NCI-H748 (cell line): Measurements from ENCODE around the gene RXRB.
A peak's percentile ranks its signal among the peaks of the same experiment; 100 is the strongest.

Experiments
- DNase-seq: peaks from one replicate; lab custom pipeline; 2025; ENCODE audit not compliant: unreplicated experiment; lab: John Stamatoyannopoulos, UW

Gene RXRB

DNA sequence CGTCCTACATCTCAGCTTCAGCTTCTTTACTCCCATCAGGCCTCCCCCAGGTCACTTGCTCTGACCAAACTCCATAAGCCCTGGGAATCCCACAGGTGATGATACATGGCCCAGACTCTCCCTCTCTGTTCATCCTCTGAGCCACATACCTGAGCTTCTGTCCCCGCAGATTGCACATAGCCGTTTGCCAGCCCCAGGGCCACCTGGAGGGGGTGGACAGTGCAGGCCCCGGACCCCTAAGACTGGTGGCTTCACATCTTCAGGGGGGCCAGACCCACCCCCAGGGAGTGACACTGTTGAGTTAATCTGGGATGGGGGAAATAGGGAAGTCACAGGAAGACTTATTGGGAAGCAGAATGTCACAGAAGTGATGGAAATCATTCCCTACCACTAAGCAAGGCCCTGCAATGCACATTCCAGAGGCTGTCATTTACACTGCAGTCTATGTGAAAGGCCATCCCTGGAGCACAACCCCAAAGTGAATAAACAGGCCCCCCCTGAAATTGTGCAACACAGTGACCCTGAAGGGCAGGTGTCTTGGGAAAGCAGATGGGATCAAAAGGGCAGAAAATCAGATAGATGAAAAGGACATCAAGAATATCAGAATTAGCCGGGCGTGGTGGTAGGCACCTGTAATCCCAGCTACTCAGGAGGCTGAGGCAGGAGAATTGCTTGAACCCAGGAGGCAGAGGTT is 2.2 kb downstream of the RXRB start:
- DNase-seq, result no peak

DNA sequence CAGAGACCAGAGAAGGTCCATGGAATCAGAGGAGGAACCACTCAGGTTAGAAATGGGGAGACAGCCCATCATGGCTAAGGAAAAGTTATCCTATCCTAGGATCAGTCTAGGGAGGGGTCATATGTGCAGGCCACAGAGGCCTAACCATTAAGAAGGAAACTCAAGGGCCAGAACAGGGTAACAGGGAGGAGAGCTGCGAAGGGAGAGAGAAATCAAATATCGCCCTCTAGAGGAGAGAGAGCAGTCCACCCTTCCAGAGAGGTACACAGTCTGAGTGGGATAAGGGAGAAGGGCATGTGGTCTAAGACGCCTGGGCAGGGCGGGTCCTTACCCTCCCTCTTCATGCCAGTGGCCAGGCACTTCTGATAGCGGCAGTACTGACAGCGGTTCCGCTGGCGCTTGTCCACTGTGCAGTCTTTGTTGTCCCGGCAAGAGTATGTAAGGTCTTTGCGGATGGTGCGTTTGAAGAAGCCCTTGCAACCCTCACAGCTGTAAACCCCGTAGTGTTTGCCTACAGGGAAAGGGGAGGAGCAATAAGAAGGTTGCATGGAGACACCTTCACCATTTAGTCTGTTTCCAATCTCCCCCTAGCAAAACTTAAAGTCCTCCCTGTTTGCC is 2.9 kb downstream of the RXRB start:
- peak; percentile 80 for DNase-seq

DNA sequence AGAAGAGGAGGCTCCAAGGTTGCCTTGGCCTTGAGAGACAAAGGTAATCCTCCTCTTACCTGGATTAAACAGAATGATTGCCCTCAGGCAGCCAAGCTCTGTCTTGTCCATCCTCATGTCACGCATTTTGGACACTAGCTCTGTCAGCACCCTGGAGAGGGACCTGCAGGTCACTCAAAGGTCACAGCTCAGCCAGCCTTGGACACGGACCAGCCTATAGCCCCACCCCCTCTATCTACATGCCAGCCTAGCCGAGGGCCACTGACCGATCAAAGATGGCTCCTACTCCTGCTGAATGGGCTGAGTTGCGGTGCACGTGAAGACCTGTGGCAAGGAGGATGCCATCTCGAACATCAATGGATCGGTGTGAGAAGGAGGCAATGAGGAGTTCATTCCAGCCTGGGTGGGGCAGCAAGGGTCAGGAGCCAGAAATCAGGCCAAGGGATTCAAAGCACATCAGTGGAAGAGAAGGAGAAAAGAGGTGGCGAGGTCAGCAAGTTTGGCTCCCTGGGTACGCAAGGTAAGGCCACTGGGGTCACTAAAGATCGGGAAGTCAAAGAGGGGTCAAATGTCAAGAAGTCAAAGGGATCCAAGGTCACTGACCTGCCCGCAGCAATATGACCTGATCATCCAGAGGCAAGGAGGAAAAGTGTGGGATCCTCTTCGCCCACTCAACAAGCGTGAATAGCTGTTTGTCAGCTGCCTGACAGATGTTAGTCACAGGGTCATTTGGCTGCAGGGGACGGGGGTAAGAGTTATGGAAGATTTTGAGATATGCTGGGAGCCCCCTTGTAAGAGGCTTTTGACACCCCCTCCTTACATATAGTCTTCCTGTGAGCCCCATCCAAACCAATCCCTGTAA is 4.9 kb downstream of the RXRB start:
- no peak for DNase-seq

DNA sequence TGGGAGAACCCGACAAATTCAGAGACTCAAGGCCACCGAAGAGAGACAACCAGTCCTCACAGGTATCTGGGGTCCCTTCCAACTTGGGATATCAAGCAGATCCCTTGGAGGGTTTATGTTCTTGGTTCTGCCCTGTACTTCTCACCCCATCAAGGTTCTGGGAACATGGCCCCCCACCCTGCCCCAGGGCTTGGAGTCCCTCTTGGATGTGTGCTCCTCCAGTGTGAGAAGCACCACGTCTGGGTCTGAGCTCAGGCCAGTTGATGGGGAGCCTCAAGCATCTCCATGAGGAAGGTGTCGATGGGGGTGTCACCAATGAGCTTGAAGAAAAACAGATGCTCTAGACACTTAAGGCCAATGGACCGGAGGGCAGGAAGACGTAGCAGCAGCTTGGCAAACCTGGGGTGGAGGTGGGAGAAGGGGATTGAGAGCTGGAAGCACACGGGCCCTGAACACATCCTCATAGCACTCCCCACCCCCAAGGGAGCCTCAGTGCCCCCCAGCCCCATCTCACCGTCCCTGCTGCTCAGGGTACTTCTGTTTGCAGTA is 6.0 kb downstream of the RXRB start:
- DNase-seq, result no peak

DNA sequence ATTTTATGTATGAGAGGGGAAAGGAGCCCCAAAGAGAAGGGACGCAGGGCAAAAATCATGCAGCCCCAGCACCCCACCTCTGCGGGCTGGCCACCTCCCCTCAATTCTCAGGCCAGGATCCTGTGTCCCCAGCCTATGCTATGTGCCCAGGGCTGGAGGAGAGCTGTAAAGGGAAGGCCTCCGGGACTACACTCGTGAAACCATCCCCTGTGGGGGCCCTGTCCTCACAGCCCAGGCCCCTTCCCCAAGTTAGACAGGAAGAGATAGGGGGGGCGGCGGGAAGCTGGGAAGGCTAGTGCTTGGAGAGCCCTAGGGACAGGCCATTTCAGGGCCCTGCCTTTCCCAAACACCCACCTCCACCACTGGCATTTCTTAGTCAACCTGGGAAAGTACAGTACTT is 6.8 kb downstream of the RXRB start:
- DNase-seq, result no peak

DNA sequence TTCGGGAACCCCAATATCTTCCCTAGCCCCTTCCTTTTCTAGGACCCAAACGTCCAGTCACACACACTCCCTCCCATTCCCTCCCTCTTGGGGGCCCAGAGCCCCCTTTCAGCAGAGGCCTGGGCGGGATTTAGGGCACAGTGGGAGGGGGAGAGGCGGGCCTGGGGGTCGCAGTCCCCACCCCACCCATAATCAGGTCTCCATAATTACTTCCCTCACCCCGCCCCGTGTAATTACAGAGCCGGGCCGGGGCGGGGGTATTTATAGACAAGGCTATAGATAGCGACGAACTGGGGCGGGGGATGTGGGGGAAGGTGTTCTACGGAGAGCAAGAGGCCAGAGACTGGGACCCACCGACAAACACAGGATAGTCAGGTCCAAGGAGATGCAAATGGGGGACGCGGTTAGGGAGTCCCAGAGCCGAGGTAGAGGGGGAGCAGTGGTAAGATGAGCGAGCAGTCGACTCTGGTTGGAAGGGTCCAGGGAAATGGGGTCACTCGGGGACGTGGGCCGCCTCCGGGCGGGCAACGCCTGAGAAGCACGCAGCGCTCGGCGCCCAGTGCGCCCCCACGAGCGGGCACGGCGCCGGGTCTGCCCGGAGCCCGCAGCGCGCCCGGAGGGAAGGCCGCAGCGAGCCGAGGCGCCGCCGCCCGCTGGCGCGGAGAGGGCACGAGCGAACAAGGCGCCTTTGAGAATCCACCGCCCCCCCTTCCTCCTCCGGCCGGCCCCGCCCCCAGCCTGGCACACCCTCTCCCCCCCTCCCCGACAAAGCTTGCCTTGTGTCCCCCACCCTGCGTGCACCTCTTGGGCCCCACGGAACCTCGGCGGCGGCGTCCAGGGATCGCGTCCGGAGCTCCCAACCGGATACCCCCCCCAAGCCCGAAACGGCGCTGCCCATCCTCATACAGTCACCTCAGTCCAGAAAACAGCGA is 7.5 kb downstream of the RXRB start:
- peak; percentile 87 for DNase-seq

DNA sequence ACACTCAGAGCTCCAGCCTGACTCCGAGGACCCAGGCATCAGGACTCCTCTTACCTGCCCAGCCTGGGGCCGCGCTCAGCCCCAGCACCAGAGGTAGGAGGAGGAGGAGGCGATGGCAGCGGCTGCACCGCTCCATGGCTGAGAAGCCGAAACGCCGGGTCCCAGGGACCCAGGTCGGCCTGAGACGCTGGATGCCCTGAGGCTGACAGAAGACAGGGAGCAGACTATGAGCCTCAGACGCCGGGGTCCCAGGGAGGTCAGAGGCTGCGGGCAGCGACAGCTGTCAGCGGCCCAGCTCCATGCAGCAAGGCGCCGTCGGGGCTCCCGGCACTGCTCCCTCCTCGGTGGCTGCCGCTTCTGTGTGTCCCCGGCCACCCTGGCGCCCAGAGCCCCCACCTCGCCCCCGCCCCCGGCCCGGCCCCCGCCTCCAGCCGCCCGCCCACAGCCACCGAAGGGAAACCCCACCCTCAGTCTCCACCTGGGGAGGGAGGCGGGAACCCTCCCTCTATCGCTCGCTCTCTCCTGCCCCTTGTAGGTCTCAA is 8.3 kb downstream of the RXRB start, which contains the start of gene COL11A2:
Gene COL11A2 (minus strand): TSS at position 363 of the 542 bp plus-strand sequence. CDS start 227 bp downstream, at position 136.
- peak; percentile 68 for DNase-seq

DNA sequence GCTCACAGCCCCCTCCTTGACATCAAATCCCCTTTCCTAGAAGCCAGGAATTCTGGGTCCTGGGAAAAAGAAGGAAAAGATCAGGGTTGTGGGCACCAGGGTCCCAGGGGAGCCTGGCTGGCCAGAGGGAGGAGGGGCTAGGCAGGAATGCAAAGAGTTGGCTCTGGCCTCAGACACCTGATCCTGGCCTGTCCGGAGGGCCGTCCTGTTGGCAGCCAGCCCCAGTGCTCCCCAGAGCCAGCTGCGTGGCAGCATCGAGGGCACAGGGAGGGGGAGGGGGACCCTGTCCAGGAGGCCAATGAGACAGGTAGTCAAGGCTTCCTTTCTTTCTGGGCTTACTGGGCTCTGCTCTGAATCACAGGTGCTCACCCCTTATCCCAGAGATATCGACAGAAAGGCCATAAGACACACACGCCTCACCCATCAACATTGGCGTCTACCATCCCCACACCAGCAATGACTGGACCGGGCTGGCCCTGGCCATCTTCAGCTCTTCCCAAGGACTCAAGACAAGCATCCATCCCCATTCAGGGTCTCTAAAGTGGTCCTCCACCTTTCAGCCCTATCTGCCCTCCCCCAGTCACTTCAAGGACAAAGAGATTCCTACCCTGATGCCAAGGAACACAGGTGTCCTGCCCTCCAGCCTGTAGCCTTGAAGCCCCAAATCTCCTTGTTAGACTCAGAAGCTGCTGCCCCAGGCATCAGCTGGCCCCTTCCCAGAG is 8.9 kb downstream of the RXRB start:
- no peak for DNase-seq

DNA sequence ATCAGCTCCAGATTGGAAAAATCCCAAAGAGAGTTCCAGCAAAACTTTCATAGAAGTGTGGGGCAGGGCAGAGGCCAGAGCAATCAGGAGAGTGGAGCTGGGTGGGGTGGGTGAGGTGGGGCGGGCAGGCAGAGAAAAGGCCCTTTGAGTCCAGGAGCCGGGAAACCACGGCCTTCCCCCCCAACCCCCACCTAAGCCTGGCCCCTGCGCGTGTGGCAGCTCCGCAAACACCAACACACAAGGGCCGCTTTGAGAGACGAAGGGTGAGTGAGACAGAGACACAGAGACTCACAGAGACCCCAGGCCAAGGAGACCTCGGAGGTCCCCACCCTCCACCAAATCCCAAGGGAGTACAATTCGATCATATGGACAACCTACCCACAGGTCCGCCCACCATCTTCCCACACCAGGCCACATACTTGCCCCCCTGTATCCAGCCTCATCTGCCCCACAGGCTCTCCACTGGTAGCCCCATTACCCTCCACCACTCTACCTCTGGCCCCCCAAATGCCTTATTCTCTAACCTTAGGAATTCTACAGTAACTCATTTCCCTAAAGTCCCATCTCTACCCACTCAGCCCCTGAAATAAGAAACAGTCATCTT is 9.9 kb downstream of the RXRB start:
- no peak for DNase-seq

DNA sequence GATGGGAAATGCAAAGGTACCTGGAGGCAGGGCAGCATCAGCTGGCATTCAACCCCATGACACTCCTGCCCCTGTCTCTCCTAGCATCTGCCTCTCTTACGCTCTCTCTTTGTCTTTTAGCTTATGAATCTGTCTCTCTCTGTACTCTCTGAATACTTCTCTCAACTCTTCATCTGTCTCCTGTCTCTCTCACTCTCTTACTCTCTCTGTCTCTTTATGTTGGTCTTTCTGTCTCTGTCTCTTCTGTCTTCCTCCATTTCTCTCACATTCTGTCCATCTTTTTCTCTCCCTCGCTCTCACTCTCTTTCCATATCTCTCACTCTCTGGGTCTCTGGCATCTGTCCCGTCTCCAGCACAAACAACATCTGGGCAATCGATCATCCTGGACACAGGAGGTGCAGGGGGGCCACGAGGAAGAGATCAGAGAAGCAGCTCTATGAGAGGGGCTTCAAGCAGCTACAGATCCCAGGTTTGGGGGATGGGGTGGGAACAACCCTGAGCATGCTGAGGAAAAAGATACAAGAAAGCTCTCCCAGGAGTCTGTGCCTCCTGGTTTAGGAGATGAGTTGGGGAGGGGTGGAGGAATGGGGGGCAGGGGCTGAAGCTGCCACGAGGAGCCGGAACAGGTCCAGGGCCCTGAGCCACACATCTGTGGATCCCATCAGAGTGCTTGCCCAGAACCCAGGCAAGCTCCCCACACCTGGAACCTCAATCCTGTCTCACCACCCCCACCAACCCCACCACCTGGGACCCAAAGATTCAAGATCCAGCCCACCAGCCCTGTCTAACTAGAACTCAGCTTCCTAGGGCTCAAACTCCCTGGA is 10.6 kb downstream of the RXRB start:
- DNase-seq, result no peak

DNA sequence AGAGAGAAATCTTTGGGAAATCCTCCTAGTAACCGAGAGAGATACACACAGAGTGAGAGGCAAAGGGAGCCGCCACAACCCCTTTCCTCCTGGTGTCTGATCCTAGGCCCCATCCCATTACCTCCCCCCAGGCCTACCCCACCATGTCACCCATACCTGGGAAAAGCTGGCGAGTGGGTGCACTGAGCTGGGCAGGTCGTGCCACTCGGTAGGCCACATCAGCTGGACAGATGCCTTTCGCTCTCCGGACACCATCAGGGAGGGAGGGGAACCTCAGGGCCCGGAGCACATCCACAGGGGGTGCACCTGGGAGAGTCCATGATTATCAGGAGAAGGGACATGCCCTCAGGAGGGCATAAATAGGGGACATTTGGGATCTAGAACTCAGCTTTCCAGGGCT is 11.3 kb downstream of the RXRB start:
- no peak for DNase-seq

DNA sequence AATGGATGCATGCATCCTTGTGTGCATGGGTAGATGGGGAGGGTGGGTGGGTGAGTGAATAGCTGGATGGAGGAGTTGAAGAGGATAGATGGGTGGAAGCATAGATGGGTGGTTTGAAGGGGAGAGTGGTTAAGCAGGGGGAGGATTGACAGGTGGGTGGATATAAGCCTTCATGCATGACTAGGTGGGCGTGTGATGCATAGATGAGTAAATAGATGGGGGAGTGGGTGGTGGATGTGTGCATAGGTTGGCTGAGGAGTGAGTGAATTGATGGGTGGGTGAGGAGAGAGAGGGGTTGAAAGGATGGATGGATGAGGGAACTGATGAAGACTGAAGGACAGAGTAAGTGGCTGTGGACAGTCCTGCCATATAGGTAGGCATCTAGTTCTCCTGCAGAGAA is 12.7 kb downstream of the RXRB start:
- no peak for DNase-seq

DNA sequence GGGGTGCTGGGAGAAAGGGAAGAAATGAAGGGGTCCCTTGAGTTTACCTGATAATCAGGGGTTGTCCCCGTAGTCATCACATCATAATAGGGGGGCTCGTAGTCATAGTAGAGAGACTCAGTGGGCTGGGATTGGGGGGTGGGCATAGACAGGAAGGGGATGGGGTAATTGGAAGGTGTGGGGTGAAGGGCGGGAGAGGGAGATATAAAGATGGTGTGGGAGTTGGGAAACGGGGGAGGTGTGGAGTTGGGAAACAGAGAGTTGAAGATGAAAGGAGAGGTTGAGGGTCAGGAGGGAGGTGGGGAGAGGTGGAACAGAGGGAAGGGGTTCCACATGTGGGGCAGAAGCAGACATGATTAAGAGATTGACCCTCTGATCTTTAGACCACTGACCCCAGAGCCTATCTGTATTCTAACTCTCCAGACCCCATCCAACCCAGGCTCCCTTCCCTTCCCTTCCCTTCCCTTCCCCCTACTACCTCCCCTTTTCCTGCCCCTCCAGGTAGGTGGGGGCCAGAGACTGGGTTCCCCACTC is 14.7 kb downstream of the RXRB start:
- DNase-seq, result no peak

DNA sequence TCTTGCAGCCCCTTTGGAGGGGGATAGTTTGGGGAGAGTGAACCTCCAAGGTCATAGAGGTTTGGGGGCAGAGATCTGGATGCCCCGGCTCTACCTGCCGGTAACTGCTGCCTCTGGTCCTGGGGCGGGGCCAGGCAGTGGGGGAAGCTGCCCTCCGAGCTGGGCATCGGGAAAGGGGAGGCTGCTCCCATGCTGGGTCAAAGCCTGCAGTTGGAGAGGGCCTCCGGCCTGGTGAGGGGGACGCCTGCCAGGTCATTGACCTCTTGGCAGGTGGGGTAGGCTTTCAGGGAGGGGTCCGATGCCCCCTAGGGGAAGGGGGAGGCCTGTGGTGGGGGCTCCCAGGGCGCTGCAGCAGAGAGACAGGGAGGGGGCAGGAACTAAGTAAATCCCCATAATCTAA is 15.3 kb downstream of the RXRB start:
- DNase-seq, result no peak

DNA sequence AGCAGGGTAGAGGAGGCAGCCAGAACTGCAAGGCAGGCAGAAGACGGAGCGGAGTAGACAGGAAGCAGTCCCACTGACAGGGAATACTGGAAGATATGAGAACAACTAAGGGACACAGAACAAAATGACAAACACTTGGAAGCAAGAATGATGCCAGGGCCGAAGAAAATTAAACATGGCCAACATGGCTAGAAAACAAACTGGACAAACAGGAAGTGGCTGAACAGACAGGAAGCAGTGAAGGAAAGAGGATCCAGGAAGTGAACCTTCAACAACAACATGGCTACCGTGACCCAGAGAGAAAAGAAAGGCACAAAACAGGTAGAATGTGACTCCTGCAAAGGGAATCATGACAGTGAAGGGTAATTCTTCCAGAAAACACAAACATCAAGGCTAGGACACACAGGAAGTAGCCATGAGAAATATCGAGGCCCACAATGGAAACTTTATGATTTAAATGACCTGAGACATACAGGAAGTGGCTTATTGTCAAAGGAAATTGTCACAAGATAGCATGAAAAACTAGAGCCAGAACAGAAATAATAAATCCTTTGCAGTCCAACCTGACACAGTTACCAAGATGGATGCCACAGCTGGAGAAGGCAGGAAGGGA is 17.3 kb downstream of the RXRB start:
- no peak for DNase-seq

DNA sequence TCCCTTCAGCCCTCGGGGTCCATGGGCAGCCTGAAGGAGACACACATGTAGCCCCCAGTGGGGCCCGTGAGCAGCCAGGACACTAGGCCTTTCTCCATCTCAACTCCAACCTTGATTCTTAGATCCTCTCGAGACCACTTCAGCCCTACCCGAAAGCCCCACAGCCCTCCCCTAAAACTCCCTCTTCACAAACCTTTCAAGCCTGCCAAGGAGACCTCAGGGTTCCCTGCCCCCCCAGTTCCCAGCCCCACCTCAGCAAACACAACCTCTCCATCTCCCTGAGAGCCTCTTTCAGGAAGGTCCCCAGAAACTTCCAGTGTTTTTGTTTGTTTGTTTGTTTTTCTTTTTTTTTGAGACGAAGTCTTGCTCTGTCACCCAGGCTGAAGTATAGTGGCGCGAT is 19.3 kb downstream of the RXRB start:
- no peak for DNase-seq

DNA sequence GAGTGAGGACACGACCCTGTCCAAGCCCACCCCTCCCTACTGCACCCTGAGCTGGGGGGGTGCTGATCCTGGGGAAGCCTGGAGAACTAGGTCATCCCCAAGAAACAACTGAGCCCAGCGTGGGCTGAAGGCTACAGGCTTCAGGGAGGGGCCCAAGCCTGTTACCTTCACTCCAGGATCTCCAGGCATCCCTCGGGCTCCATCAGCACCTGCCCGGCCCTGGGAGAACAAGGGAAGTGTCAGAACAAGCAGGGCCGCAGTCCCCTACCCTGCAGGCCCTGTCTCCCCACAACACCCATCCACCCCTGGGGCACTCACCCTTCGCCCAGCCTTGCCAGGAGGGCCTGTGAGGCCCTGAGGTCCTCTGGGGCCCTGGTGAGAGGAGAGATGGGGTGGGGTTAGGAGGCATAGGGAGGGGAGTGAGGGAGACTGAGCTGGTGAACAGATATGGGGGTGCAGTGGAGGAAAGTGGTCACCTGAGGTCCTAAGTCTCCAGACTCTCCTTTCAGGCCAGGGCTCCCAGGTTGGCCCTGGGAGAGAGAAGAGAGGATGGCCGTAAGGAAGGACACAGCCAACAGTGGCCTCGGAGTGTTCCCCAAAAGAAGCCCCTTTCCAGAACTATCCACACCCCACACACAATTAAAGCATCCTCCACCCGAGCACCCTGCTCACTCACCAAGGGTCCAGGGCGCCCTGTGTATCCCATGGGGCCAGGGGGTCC is 21.6 kb downstream of the RXRB start:
- no peak for DNase-seq
